ENCODE measurements around the gene ATXN7L2.
A peak's percentile ranks its signal among the peaks of the same experiment; 100 is the strongest.

The ATXN7L2 gene

DNA sequence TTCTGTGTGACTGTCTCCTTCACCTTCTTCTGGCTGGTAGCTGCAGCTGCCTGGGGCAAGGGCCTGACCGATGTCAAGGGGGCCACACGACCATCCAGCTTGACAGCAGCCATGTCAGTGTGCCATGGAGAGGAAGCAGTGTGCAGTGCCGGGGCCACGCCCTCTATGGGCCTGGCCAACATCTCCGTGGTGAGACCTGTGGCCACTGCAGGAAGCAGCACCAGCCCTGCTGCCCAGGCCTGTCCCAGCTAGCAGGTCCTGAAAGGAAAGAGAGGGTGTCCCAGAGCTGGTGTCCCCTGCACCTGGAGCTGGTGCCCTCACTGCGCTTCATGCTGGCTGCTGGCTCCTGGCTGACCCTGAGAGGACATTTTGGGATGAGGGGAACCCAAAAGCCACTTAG lies 5.9 kb upstream of the ATXN7L2 start:
- DNase-seq, result no peak

DNA sequence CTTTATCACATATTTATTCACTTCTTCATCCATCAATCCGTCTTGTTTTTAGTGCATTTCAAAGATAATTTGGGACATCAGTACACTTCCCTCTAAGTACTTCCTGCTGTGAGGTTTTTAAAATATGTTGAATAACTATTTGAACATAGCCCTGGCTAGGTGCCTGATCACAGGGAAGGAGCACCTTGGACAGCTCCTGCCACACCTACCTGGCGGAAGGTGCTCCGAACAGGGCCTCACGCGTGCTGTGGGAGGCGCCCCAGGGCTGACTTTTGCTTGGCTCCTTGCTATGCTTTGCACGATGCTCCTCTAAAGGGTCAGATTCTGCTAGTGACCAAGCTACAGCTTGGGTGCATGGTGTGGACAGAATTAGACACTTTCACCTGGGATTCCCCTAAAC lies 4.9 kb upstream of the ATXN7L2 start:
- DNase-seq, result no peak

DNA sequence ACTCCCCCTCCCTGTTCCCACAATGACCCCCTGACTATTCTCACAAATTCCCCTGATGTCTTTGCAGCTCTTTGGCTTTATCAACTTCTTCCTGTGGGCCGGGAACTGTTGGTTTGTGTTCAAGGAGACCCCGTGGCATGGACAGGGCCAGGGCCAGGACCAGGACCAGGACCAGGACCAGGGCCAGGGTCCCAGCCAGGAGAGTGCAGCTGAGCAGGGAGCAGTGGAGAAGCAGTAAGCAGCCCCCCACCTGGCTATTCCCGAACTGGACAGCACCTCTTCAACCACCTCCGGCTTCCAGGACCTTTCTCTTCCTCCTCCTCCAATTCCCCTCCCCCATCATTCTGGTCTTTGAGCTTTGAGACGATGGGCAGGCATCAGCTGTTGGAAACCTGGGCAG lies 4.4 kb upstream of the ATXN7L2 start:
- DNase-seq, result no peak

DNA sequence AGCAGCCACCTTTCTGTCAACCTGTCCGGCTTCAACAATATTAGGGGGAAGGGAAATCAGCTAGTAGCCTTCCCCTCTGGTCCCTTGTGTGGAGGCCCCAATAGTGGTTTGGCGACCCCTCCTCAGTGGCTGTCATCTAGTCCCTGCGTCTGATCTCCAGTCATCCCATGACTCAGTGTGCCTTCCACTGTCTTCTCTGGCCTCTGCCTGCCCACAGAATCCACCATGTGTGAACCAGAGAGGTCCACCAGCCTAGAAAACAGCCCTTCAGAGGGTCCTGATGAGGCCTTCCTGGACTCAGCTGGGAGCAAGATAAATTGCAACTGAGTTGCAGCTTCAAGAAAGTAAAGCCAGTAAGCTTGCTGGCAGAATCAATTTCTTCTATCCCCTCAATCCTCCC lies 3.8 kb upstream of the ATXN7L2 start:
- DNase-seq, result no peak

DNA sequence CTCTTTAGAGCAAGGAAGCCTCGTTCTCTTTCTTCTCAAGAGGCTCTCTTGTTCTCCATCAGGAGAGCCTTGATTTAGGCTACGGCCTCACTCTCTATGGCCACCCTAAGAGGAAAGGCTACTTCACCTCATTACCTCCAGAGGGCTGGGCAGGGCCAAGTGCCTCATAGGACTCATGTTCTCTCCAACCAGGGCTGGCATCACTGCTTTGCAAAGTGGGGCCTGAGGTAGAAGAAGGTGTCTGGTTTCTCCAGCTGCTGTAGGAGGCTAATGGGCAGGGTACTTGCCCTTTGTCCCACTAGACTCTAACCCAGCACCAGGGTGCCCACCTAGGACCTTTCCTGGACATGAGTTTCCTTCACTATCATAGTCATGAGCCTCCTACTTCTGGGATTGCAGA lies 2.1 kb upstream of the ATXN7L2 start:
- no peak for DNase-seq

DNA sequence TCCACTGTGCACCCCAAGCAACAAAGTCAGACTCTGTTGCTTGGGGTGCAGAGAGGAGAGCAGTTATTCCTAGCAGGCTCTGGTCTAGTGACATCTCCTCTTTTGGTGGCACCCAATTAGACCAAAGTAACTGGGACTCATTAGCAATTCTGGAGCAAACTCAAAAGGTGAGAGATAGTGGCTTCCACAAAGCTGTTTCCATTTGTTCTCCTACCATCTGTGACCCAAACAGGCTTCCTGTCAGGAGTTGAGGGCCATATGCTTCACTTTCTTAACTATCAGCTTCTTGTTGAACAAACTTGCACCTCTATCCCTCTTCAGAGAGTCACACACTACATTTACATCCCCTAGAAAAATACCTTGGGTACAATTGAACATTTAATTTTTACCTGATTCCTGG lies 1.5 kb upstream of the ATXN7L2 start:
- peak; percentile 50 for DNase-seq

DNA sequence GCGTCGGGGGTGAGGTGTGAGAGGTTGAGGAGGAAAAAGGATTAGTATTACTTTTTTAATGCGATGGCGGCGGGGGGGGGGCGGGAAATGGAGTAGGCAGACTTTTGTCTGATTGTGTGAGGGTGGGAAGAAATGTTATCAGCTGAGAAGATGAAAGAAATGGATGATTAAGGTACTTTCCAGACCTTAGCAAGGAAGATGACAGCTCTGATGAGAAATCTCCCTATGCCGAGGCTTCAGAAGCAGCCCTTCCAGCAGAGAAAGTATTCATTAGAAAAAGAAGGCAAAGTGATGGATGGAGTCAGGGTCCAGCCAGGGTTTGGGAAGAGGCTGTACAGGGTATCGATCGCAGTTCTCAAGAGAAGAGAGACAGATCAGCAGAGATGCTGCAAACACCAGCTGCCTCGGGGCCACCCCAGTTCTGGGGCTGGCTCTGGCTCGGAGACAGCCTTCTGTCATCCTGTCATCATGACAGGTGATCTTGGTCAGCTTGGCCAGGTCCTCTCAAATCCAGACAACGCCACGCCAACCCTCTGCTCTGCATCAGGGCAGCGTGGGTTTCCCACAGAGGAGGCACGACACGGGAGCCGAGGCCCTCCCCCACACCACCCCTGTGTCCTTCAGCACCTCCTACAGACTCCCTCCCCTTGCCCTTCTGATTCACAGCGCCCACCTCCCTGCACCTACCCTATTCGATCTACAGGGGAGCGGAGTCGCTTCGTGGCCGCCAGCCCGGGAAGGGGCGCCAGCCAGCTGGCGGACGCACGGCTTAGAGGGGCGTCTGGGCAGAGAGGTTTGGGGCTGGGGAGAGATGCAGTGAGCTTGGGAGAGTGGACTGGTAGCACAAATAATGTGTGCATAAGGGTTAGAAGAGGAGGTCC lies 674 bp upstream of the ATXN7L2 start:
- peak; percentile 66 for DNase-seq

DNA sequence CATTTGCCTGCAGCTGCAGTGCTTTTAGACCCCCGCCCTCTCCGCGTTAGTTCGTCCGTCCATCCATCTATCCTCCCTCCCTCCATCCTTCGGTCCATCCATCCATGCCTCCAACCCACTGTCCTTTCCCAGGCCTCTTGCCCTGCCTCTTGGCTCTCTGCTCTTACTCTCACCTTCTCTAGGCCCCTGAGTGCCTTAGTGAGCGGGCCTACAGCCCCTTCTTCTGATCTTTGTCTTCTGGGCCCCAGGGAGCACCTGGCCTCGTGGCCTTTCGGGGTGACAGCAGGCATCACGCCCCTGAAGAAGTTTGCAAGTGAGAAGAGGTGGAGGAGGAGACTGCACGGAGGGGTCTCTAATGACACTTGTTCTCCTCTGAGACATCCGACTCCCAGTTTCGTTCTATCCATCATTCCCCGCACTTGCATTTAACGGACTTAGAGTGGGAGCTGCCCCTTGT lies 842 bp downstream of the ATXN7L2 start:
- no peak for DNase-seq

DNA sequence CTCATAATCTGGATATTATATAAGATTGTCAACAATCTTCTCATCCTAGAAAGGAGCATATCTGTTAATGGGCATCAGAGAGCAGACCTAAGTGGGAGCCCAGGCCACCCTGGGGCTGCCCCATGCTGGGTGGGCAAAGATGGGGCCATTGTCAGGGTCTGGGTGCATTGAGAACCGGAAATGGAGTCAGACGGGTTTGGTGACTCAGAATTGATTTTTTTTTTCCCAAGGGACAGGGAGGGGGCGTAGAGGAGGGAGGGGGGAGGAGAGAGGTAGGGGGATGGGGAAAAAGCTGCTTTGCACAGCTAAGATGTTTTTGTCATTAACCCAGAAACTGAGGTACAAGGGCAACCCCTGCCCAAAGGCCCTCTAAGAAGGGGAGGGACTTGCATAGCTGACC lies 1.3 kb downstream of the ATXN7L2 start:
- DNase-seq, result no peak

DNA sequence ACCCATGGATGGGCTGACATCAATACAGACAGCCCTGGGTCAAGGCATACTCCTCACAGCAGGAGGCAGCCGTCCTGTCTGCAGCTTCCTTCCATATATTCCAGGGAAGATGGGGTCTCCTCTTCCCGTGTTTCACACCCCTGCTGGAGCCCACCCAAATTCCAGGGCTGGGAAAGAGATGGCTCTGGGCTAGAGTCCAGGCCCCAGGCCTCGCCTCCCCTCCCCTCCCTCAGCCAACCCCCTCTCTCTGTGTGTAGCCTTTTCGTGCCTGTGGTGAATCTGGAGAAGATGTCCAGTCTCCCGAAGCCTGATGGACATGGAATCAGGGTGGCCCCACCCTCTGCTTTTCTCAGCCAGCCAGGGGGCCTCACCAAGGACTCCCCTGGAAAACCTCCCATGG lies 3.6 kb downstream of the ATXN7L2 start:
- DNase-seq, result no peak

DNA sequence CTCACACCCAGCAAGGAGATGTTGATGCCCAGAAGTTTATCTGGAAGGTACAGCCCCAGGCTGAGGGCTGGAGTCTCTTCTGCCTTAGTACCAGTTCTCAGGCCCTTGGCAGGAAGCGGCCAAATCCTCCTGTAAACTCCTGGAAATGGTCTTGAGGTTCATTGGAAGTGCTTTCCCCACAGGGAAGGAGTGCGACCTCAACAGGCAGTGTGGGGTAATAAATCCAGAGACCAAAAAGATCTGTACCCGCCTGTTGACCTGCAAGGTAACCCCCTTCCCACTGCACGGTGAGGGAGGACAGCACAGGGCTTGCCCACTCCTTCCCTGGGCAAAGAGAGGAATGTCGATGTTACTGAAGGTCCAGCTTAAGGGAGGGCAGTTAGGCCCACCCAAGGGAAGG lies 4.5 kb downstream of the ATXN7L2 start:
- DNase-seq, result no peak

DNA sequence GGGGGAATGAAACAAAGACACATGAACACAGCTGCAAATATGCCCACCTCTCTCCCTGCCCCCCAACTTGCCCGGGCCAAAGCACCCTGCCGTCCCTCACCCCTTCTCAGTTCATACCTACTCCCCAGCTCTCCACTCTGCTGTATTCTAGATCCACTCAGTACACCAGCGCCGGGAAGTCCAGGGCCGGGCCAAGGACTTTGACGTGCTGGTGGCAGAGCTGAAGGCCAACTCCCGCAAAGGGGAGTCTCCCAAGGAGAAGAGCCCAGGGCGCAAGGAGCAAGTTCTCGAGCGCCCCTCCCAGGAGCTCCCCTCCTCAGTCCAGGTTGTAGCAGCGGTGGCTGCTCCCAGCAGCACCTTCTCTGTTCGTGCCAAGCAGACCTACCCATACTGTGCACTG lies 5.0 kb downstream of the ATXN7L2 start:
- DNase-seq, result no peak

DNA sequence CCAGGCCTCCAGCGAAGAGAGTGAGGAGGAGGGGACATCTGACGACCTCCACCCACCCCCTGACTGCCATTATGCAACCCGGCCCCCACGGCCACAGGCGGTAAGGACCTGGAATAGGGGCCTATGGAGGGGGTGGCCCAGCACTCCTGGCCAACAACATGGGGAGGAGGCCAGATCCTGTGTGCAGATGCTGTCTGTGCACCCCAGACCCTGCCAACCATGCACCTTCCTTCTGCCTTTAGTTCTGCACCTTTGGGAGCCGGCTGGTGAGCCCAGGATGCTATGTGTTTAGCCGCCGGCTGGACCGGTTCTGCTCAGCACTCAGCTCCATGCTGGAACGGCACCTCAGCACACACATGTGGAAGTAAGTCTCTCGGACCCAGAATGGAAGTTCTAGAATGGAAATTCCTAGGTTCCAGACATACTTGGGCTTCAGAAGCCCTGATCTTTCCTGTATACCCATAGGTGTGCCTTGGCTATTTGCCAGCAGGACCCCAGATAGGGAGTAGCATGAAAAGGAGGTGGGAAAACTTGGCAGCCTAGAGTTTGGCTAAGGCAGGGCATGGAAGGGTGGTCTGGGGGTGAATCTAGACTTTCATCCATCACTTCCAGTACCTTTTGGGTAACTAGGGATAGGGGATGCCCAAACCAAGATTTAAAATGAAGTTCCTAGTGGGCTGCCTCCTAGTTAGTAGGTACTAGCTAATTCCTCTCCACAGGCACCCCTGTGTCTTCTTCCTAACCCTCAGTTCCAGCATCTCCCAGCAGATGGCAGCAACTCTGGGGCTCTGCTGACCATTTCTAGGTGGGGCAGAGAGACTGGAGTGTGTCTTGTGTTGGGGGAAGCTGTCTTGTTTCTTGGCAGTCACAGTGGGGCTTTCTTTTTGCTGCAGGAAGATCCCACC lies 6.6 kb downstream of the ATXN7L2 start:
- DNase-seq, result no peak

DNA sequence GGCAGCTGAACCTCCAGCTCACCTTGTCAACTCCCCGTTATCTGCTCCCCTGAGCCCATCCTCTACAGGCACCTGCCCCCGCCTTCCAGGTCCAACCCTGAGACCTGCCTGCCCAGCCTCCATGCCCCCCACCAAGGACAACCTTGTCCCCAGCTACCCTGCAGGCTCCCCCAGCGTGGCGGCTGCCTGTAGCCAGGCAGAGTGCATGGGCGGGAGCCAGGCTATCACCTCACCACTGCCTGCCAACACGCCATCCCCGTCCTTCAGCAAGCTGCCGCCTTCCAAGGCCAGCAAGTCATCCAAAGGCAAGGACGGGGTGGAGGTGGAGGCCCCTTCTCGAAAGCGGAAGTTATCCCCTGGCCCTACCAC lies 7.2 kb downstream of the ATXN7L2 start:
- DNase-seq, result no peak

DNA sequence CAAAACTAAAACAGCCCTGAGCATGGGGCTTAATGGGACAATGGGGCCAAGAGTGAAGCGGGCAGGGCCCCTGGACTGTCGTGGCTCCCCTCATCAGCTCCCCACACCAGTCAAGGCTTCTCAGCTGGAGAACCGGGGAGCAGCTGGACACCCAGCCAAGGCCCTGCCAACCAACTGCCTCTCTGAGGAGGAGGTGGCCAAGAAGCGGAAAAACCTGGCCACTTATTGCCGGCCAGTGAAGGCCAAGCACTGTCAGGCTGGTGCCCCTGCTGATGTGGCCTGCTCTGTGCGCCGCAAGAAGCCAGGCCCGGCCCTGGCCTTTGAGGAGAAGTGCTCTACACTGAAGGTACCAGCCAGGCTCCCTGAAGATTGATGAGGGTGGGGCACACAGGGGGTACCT lies 7.7 kb downstream of the ATXN7L2 start:
- DNase-seq, result no peak

DNA sequence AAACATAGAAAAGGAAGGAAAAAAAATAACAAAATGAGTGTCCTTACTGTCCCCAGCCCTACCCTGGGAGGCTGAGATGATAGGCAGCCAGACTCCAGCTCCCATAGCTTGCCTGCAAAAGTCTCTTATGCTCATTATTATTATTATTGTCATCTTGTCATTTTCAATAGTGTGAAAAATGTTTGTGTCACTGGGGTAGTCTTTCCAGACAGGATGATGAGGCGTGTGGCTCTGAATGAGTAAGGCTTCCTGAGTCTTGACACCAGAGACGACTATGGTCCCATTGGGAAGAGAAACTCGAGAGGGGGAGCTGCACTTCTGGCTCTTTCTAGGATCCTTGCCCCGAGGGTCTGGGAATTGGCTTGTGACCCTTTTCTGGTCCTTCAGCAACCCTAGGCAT lies 9.1 kb downstream of the ATXN7L2 start:
- no peak for DNase-seq

DNA sequence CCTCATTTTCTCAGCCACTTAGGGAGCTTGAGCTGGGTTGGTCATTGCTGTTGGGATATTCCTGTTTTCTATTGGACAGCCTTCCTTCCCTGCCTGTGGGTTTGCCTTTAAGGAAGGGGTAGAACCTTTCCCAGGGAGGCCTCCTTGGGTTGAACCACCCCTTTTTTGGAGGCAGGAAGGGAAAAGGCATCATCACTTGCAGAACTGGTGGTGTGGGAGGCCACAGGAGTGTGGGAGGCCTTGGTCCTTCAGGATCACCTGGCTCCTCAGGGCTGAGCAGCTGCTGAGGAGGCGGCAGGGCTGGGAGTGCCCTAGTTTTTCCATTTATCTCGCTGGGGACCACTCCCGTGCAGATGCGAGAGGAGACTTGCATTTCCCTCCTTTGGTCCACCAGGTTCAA lies 9.5 kb downstream of the ATXN7L2 start:
- DNase-seq, result no peak

DNA sequence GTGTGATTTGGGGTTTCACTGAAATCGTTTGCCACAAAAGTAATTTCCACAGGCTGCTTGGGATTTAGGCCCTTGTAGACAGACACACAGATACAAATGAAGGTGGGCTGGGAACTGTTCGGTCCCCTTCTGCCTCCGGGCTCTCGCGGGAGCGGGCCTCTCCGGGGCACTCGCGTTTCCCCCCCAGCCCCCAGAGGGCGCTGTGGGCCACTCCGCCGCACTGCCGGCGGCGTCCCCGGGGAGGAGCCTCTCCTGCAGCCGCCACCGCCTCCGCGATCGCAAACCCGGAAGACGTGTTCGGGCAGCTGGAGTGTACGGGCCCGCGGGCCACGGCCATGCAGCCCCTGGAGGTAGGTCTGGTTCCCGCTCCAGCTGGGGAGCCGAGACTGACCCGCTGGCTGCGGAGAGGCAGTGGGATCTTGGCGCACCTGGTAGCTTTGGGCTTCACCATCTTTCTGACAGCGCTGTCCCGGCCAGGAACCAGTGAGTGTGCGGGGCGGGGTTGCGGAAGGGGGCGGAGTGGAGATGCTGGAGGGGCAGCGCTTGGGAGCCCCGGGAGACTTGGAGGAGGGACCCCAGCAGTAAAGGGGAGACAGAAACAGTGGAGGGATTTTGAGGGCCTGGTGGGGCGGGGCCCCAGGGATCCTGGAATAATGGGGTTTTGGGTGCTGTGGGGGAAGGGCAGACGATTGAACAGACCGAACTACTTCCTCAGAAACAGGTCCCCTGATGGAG lies 10.3 kb downstream of the ATXN7L2 start, which contains the start of gene CYB561D1:
Gene CYB561D1 (plus strand): TSS at position 290 of the 735 bp plus-strand sequence. CDS start 46 bp downstream, at position 336.
- peak; percentile 6 for DNase-seq

DNA sequence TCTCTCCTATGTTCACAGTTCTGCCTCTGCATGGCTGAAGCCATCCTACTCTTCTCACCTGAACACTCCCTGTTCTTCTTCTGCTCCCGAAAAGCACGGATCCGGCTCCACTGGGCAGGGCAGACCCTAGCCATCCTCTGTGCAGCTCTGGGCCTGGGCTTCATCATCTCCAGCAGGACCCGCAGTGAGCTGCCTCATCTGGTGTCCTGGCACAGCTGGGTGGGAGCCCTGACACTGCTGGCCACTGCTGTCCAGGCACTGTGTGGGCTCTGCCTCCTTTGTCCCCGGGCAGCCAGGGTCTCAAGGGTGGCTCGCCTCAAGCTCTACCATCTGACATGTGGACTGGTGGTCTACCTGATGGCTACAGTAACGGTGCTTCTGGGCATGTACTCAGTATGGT lies 12.0 kb downstream of the ATXN7L2 start:
- DNase-seq, result no peak

DNA sequence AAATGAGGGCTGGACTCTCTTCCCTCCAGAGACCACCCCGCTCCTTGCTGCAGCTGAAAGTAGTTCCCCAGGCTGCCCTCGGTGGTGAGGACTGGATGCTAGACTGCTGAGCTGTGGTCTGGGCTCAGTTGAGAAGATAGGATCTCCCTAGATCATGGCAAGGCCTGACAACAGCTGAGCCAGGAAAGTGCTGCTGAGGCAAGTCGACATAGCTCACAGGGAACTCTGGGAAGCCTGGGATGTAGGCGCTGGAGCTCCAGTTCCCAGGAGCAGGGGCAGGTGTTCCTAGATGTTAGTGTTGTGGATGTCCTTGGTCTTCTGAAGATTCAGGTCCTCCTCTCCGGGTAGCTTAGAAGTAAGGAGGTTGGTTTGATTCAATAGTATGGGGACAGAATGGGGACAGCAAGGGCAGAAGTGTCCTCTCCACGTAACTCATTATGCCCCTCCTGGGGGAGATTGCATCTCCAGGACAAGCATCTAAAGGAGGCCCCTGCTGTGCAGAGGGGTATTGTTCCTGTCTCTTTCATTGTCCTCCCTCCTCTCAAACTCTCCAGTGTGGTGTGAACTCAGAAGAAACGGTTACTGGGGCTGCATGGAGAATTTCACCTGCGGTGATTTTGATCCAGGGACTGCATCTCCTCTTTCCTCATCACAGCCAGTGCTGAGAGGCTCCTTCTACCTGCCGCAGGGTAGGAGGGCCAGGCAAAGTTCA lies 13.9 kb downstream of the ATXN7L2 start:
- no peak for DNase-seq

DNA sequence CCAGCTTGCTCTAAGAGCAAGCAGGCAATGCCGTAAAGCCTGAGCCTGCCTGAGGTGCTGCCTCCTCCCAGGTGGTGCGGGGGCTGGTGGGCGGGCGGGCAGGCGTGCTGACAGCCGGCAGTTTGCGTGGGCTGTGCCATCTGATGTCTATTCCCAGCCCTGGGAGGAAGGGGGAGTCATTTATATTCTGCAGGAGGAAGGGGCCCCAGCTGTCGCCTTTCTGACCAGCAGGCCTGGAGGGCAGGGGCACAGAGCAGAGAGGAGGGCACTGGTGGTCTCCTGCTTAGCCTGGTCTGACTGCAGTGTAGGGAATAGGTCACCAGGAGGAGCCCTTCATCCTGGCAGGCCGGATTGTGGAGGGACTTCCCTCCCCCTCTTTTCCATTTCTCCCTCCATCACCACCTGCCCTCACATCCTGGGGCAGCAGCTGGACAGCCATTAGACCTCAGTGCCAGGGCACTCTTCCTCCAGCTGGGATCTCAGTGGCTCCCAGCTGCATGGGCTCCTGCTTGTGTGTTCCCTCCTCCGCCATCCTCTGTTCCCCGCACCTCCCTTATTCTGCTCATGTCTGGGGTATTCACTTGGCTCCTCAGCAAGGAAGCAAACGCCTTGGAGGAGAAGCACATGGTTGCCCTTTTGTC lies 14.6 kb downstream of the ATXN7L2 start:
- peak; percentile 88 for DNase-seq

DNA sequence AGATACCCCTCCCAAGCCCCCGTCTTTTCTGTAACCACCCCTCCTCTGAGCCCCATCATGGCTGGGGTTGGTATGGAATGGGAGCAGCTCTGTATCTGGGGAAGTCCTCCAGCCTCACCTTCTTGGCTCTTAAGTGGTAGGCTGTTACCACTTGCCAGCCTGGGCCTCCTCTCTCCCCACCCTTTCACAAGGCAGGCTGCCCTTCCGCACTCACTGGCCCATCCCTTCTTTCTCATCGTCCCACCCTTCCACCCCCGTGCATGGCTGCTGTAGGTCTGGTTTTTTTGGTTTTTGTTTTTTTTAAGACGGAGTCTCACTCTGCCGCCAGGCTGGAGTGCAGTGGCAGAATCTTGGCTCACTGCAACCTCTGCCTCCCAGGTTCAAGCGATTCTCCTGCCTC lies 15.4 kb downstream of the ATXN7L2 start:
- no peak for DNase-seq
